Measurements from ENCODE around the gene IQSEC1.

- TF ChIP-seq ATF2 (IDR thresholded peaks at IDR 0.05; ENCODE audit: low read length) (no peak), RAD21 (IDR thresholded peaks at IDR 0.05 in 1 of 2, conservative IDR thresholded peaks at IDR 0.05 in 1 of 2; ENCODE audit: low read depth in 2 of 2, low read length in 2 of 2) (no peak), USF2 (IDR thresholded peaks at IDR 0.05; ENCODE audit: low read length) (no peak), PHF8 (conservative IDR thresholded peaks at IDR 0.05; ENCODE audit: low read depth, low read length) (peak; percentile 69), BCL11A (IDR thresholded peaks at IDR 0.05; ENCODE audit: low read depth in 2 of 2, low read length in 2 of 2) (no peak), FOSL1 (IDR thresholded peaks at IDR 0.05; ENCODE audit: insufficient read depth, low read depth, low read length) (no peak), POLR2A (IDR thresholded peaks at IDR 0.05; ENCODE audit: control extremely low read depth in 1 of 2, low read depth in 2 of 2, low read length in 2 of 2) (no peak; a peak in 1 of 3 replicates), CREB1 (IDR thresholded peaks at IDR 0.05) (no peak)
- TF ChIP-seq, protein P1, sequence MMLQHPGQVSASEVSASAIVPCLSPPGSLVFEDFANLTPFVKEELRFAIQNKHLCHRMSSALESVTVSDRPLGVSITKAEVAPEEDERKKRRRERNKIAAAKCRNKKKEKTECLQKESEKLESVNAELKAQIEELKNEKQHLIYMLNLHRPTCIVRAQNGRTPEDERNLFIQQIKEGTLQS (IDR thresholded peaks at IDR 0.05; ENCODE audit: insufficient read depth, low read depth, low read length), result no peak
- TF ChIP-seq, protein P2, sequence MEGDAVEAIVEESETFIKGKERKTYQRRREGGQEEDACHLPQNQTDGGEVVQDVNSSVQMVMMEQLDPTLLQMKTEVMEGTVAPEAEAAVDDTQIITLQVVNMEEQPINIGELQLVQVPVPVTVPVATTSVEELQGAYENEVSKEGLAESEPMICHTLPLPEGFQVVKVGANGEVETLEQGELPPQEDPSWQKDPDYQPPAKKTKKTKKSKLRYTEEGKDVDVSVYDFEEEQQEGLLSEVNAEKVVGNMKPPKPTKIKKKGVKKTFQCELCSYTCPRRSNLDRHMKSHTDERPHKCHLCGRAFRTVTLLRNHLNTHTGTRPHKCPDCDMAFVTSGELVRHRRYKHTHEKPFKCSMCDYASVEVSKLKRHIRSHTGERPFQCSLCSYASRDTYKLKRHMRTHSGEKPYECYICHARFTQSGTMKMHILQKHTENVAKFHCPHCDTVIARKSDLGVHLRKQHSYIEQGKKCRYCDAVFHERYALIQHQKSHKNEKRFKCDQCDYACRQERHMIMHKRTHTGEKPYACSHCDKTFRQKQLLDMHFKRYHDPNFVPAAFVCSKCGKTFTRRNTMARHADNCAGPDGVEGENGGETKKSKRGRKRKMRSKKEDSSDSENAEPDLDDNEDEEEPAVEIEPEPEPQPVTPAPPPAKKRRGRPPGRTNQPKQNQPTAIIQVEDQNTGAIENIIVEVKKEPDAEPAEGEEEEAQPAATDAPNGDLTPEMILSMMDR (IDR thresholded peaks at IDR 0.05; ENCODE audit: control extremely low read depth in 1 of 3, insufficient read depth in 1 of 3, low read depth in 1 of 3, low read length in 3 of 3), result no peak
Measured at GRCh38 chr3:12966847-12967605, 106.2 kb downstream of the IQSEC1 start.
